IPS DF 4.7 (cell line): ENCODE measurements around the gene NEURL1B.
"Not testable (repeated sequence)": the region's sequence is repeated elsewhere in the genome, so short reads cannot be mapped to it uniquely, and the experiment has no call there.

Experiments used
- DNase-seq: peaks from one replicate; pipeline ENCODE4 v3.0.0-alpha.2; 2013; ENCODE audit warnings: low spot score; ENCODE audit errors: extremely low read depth

NEURL1B gene

GRCh38 chr5:172656496-172656895 lies 15.4 kb downstream of the NEURL1B start:
- not testable (repeated sequence) for DNase-seq

- DNase-seq, result not testable (repeated sequence)
These were observed 16.6 kb downstream of the NEURL1B start for GRCh38 chr5:172657524-172658233.

GRCh38 chr5:172658391-172658790 lies 17.3 kb downstream of the NEURL1B start:
- DNase-seq, result no peak

GRCh38 chr5:172658961-172659501 lies 18.0 kb downstream of the NEURL1B start:
- DNase-seq, result no peak

- DNase-seq, result no peak
These were observed 18.5 kb downstream of the NEURL1B start for GRCh38 chr5:172659570-172659908.

- no peak for DNase-seq
These were observed 19.0 kb downstream of the NEURL1B start for GRCh38 chr5:172659909-172660628.

- no peak for DNase-seq
These were observed 19.9 kb downstream of the NEURL1B start for GRCh38 chr5:172660974-172661373.

GRCh38 chr5:172661526-172661925 lies 20.5 kb downstream of the NEURL1B start:
- DNase-seq, result no peak

GRCh38 chr5:172662596-172662995 lies 21.5 kb downstream of the NEURL1B start:
- DNase-seq, result no peak

- no peak for DNase-seq
These were observed 23.0 kb downstream of the NEURL1B start for GRCh38 chr5:172664018-172664417.

GRCh38 chr5:172664681-172665541 lies 23.8 kb downstream of the NEURL1B start:
- no peak for DNase-seq

GRCh38 chr5:172666251-172666650 lies 25.2 kb downstream of the NEURL1B start:
- DNase-seq, result no peak

GRCh38 chr5:172667786-172668593 lies 26.9 kb downstream of the NEURL1B start:
- no peak for DNase-seq

GRCh38 chr5:172668594-172669071 lies 27.6 kb downstream of the NEURL1B start:
- DNase-seq, result no peak

- DNase-seq, result no peak
These were observed 28.4 kb downstream of the NEURL1B start for GRCh38 chr5:172669386-172670004.

- DNase-seq, result no peak
These were observed 28.9 kb downstream of the NEURL1B start for GRCh38 chr5:172670005-172670402.

GRCh38 chr5:172670444-172670843 lies 29.4 kb downstream of the NEURL1B start:
- DNase-seq, result no peak

GRCh38 chr5:172671091-172671490 lies 30.0 kb downstream of the NEURL1B start:
- no peak for DNase-seq

- no peak for DNase-seq
These were observed 31.6 kb downstream of the NEURL1B start for GRCh38 chr5:172672681-172673080.

- no peak for DNase-seq
These were observed 33.1 kb downstream of the NEURL1B start for GRCh38 chr5:172674155-172674554.
